ENCODE data around the gene USP24.
"Not testable (repeated sequence)": the region's sequence is repeated elsewhere in the genome, so short reads cannot be mapped to it uniquely, and the experiment has no call there.

Gene USP24

DNA sequence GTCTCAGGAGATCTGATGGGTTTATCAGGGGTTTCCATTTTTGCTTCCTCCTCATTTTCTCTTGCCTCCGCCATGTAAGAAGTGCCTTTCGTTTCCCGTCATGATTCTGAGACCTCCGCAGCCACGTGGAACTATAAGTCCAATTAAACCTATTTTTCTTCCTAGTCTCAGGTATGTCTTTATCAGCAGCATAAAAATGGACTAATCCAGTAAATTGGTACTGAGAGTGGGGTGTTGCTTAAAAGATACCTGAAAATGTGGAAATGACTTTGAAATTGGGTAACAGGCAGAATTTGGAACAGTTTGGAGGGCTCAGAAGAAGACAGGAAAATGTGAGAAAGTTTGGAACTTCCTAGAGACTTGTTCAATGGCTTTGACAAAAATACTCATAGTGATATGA, 184.1 kb downstream of the USP24 start:
- DNase-seq: not testable (repeated sequence)

GRCh38 chr1:55026682-55027081, 188.5 kb downstream of the USP24 start:
- DNase-seq: not testable (repeated sequence)

- not testable (repeated sequence) for DNase-seq
Observed at GRCh38 chr1:55024163-55024562, 191.0 kb downstream of the USP24 start.

DNA sequence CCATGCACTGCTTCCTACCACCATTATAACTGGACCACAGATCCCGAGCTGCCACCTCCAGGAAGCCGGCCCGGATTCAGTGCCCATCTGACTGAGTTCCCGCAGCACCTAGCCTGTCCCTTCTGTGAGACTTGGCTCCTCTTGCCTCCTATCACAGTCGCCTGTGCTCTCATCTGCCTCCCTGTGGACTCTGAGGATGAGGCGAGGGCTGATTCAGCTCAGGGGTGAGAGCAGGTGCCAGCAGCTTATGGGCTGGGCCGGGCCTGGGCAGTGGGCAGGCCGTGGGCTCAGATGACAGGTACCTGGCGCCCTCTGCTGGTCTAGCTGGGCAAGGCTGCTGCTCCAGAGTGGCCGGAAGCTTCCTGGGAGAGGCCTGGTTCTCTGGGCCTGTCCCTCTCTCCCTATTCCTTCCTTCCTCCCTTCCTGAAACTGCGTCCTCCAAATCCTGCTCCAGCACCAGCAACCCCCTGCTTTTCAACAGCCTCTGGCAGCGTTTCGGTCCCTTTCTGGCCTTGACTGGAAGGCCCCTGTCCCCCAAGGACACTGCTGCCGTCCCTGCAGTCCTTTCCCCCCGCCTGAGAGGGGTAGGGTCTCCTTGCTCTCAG, 193.1 kb downstream of the USP24 start:
- DNase-seq: peak; percentile 61

DNA sequence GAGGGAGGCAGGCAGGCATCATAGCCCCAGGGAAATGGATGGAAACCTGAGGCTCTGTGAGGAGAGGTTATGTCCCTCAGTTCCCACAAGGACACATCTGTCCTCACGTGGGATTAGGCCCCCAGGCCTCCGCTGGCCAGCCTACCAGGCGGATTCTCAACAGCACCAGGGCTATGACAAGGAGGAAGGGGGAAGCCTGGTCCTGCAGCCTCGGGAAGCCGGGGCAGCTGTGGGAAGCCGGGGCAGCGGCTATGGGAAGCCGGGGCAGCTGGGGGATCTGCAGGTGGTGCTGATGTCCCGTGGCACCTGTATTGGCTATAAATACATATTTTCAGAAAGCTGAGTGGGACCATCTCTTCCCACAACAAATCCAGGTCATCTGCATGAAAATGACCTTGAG, 196.8 kb downstream of the USP24 start:
- DNase-seq: no peak

All from stimulated activated CD4-positive, alpha-beta T cell treated with anti-CD3 and anti-CD28 coated beads, Interleukin-12 subunit alpha, Interleukin-12 subunit beta, amount 100 ng/mL, for 4 hours (primary cell).